Osteocyte (in vitro differentiated cells): ENCODE results near the gene PDZD2. TPM values are rescaled to one million over a fixed set of nuclear protein-coding genes. Genes with fewer than 3 reads are reported as not detected.
A peak's percentile ranks its signal among the peaks of the same experiment; 100 is the strongest.

ENCODE experiments used
- DNase-seq: peaks from one replicate; pipeline ENCODE4 v3.0.0; 2021; ENCODE audit warnings: mixed read lengths; ENCODE audit not compliant: unreplicated experiment; ENCODE audit errors: extremely low spot score
- H3K27ac Mint-ChIP-seq: one replicate; pipeline ENCODE4 v1.8.0; 2021; ENCODE audit warnings: mild to moderate bottlenecking, mixed read lengths; ENCODE audit not compliant: unreplicated experiment
- H3K27me3 Mint-ChIP-seq: one replicate; pipeline ENCODE4 v1.8.0; 2021; ENCODE audit warnings: mixed read lengths; ENCODE audit not compliant: unreplicated experiment
- H3K36me3 Mint-ChIP-seq: one replicate; pipeline ENCODE4 v1.8.0; 2021; ENCODE audit warnings: mixed read lengths; ENCODE audit not compliant: unreplicated experiment
- H3K4me1 Mint-ChIP-seq: one replicate; pipeline ENCODE4 v1.8.0; 2021; ENCODE audit warnings: mixed read lengths; ENCODE audit not compliant: unreplicated experiment
- H3K4me3 Mint-ChIP-seq: one replicate; pipeline ENCODE4 v1.8.0; 2021; ENCODE audit warnings: mild to moderate bottlenecking, moderate library complexity, mixed read lengths; ENCODE audit not compliant: unreplicated experiment
- H3K9me3 Mint-ChIP-seq: one replicate; pipeline ENCODE4 v1.8.0; 2021; ENCODE audit warnings: mixed read lengths; ENCODE audit not compliant: unreplicated experiment
- total RNA-seq: library from RNA; stranded (reverse); gene quantifications from 2 replicates; pipeline ENCODE4 v1.2.1, GENCODE V29; 2021
- TF ChIP-seq, protein P1 (sequence below): fragments of 200-600 bp; sonication (generic); IDR thresholded peaks from 2 replicates; pipeline ENCODE4 v1.5.0; 2021; ENCODE audit warnings: antibody characterized with exemption, mild to moderate bottlenecking, moderate library complexity

The PDZD2 gene
- total RNA-seq, 1 donor from 2014 or later, result 2.3 TPM

DNA sequence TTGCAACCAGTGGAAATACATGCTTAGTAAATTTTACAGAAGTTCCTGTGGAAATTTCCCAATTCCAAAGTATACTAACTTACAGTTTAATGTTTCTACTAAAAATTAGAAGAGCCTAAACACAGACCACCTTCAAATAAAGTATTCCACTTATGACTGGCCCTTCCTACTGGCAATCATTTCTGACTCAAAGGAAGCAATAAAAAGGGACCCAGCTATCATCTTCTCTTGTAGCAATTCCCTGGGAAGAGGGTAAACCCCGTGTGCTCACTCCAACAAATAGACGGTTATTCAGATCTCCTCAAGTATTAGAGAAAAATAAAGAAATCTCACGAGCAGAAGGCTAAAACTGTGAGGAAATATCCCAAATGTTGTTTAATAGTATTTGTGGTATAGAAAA is 491.9 kb downstream of the PDZD2 start:
- H3K4me3 Mint-ChIP-seq, result no peak overlapping the region
- no peak for DNase-seq
- H3K9me3 Mint-ChIP-seq, result no peaks in the 10 kb centered on the region
- peak overlapping the region; percentile 63 for H3K27ac Mint-ChIP-seq
- TF ChIP-seq, protein P1, sequence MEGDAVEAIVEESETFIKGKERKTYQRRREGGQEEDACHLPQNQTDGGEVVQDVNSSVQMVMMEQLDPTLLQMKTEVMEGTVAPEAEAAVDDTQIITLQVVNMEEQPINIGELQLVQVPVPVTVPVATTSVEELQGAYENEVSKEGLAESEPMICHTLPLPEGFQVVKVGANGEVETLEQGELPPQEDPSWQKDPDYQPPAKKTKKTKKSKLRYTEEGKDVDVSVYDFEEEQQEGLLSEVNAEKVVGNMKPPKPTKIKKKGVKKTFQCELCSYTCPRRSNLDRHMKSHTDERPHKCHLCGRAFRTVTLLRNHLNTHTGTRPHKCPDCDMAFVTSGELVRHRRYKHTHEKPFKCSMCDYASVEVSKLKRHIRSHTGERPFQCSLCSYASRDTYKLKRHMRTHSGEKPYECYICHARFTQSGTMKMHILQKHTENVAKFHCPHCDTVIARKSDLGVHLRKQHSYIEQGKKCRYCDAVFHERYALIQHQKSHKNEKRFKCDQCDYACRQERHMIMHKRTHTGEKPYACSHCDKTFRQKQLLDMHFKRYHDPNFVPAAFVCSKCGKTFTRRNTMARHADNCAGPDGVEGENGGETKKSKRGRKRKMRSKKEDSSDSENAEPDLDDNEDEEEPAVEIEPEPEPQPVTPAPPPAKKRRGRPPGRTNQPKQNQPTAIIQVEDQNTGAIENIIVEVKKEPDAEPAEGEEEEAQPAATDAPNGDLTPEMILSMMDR, result no peak
- H3K4me1 Mint-ChIP-seq, result peaks cover 49% of the 10 kb centered on the region
- peaks cover 31% of the 10 kb centered on the region for H3K36me3 Mint-ChIP-seq
- no peaks in the 10 kb centered on the region for H3K27me3 Mint-ChIP-seq

DNA sequence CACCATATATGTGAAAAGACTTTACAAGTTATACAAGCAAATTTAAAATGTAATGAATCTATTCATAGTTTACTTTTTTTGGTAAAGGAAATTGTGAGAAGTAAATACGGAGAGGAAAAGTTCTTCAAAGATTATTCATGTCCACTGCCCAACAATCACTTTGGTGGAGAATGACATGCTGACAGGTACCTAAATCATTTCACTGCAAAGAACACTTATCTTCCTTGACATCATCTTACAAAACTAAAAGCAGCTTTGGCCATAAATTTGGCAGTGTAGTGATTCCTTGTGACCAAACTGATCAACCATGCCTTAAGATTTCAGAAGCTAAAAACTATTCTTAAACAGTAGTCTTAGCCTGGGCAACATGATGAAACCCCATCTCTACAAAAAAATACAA is 492.7 kb downstream of the PDZD2 start:
- Mint-ChIP-seq H3K4me1 (peaks cover 50% of the 10 kb centered on the region), H3K27me3 (no peaks in the 10 kb centered on the region), H3K4me3 (no peak overlapping the region), H3K9me3 (no peaks in the 10 kb centered on the region), H3K27ac (no peak overlapping the region), H3K36me3 (peaks cover 28% of the 10 kb centered on the region)
- TF ChIP-seq, protein P1, result no peak
- no peak for DNase-seq

DNA sequence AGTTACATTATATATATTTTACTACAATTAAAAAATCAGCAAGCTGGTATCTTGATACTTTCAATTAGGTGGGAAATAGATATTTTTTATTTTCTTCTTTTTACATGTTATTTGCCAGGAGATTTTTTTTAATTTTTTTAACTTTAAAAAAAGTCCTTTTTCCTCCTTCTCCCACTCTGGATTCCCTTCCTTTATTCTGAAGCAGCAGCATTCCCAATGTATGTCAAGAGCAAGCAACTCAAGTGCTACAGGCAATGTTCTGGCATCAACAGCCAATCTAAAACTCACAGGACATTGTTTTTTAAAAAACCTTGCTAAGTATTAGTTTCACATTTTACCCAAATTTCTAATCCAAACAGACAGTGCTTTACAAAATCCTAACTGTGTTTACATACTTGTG is 493.8 kb downstream of the PDZD2 start:
- no peaks in the 10 kb centered on the region for H3K27me3 Mint-ChIP-seq
- no peaks in the 10 kb centered on the region for H3K9me3 Mint-ChIP-seq
- TF ChIP-seq, protein P1, result no peak
- H3K27ac Mint-ChIP-seq, result peak overlapping the region; percentile 35
- H3K4me1 Mint-ChIP-seq, result peaks cover 45% of the 10 kb centered on the region
- DNase-seq, result no peak
- peaks cover 27% of the 10 kb centered on the region for H3K36me3 Mint-ChIP-seq
- no peak overlapping the region for H3K4me3 Mint-ChIP-seq

DNA sequence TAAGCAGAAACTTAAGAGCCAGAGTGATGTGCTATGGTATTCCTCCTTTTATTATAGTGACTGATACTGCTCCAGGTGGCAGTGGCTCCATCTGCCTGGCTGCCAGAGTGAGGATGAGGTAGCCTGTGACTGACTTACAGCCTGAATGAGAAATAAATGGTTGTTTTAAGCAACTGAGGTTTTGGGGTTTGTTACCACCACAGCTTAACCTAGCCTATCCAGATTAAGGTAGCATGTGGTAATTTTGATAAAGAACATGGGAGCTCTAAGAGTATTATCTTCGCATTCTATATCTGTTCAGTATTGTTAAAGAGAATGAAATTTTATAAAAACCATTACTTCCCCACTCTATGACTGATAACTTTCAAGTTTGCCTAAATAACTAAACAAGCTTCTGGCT is 496.2 kb downstream of the PDZD2 start:
- Mint-ChIP-seq H3K36me3 (peaks cover 32% of the 10 kb centered on the region), H3K4me1 (peaks cover 29% of the 10 kb centered on the region), H3K27ac (no peak overlapping the region), H3K4me3 (no peak overlapping the region), H3K9me3 (no peaks in the 10 kb centered on the region), H3K27me3 (no peaks in the 10 kb centered on the region)
- TF ChIP-seq, protein P1, result no peak
- no peak for DNase-seq

DNA sequence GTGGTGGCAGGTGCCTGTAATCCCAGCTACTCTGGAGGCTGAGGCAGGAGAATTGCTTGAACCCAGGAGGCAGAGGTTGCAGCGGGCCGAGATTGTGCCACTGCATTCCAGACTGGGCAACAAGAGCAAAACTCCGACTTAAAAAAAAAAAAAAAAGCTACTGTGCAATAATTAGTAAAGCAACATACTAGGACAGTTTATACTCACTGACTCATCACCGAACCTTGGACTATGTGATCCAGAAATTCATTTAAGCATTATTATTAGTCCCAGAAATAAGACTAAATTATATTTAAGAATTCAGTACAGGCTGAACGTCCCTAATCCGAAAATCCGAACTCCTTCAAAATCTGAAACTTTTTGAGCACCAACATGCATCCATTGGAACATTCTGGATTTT is 497.4 kb downstream of the PDZD2 start:
- Mint-ChIP-seq H3K4me3 (no peak overlapping the region), H3K9me3 (no peaks in the 10 kb centered on the region), H3K4me1 (peaks cover 18% of the 10 kb centered on the region), H3K36me3 (peaks cover 31% of the 10 kb centered on the region), H3K27me3 (no peaks in the 10 kb centered on the region), H3K27ac (no peak overlapping the region)
- TF ChIP-seq, protein P1, result no peak
- no peak for DNase-seq
